HFF-Myc (cell line): Measurements from ENCODE around the gene CCNA2.

Source experiments
- DNase-seq: peaks from one replicate; pipeline ENCODE4 v3.0.0-alpha.2; 2011; ENCODE audit warnings: low read depth; ENCODE audit errors: extremely low read depth
- H3K4me3 ChIP-seq: replicated peaks from 2 replicates; pipeline ENCODE4 v1.5.1; 2011; ENCODE audit warnings: low read depth, mild to moderate bottlenecking, control low read depth, low read length
- TF ChIP-seq, protein P1 (sequence below): IDR thresholded peaks from 2 replicates; pipeline ENCODE4 v1.5.1; 2012; ENCODE audit warnings: mild to moderate bottlenecking, low read depth, low read length, control low read depth; ENCODE audit errors: missing control alignments

The CCNA2 gene

DNA sequence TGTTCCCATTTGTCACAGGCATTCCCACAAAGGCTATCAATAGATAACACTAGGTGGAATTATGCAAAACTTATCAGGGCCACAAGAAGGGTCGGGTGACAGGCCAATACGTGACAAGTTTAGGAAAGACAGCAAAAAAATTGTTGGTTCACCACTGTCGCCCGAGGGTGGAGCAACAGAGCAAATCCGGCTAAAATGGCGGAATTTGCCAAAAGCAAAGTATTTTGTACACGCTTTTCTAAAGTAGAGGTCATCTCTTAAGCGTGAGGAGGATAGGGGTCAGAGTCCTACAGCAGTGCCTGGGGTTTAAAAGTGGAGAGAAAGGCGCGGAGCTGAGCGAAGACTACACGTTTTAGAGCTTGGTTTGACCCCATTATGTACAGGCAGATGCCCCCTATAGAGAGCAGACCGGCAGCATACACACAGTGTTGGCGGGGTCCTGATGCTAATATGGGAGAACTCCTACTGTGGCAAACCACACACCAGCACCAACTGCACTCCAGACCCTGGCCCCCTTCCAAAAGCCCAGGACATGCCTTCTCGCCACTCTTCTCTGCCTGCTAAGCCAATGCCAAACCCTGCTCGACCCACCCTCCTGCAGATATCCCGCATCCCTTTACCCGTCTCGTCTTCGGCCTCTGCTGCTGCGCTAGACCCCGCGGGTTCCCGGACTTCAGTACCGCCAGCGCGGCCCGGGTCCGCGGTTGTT, 733 bp downstream of the CCNA2 start:
- peak overlapping the region; percentile 92 for H3K4me3 ChIP-seq
- TF ChIP-seq, protein P1, sequence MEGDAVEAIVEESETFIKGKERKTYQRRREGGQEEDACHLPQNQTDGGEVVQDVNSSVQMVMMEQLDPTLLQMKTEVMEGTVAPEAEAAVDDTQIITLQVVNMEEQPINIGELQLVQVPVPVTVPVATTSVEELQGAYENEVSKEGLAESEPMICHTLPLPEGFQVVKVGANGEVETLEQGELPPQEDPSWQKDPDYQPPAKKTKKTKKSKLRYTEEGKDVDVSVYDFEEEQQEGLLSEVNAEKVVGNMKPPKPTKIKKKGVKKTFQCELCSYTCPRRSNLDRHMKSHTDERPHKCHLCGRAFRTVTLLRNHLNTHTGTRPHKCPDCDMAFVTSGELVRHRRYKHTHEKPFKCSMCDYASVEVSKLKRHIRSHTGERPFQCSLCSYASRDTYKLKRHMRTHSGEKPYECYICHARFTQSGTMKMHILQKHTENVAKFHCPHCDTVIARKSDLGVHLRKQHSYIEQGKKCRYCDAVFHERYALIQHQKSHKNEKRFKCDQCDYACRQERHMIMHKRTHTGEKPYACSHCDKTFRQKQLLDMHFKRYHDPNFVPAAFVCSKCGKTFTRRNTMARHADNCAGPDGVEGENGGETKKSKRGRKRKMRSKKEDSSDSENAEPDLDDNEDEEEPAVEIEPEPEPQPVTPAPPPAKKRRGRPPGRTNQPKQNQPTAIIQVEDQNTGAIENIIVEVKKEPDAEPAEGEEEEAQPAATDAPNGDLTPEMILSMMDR = peak; percentile 7
- DNase-seq = no peak

- TF ChIP-seq, protein P1 = no peak
- no peak for DNase-seq
Measured at GRCh38 chr4:121822047-121822446, 1.6 kb downstream of the CCNA2 start.

GRCh38 chr4:121819216-121819965, 4.3 kb downstream of the CCNA2 start:
- TF ChIP-seq, protein P1 = no peak
- no peak overlapping the region for H3K4me3 ChIP-seq

More at GRCh38 chr4:121822047-121822446, 1.6 kb downstream of the CCNA2 start:
- peak overlapping the region; percentile 92 for H3K4me3 ChIP-seq

GRCh38 chr4:121818215-121818614, 5.5 kb downstream of the CCNA2 start:
- TF ChIP-seq, protein P1 = no peak
- no peak for DNase-seq
- no peak overlapping the region for H3K4me3 ChIP-seq

More at GRCh38 chr4:121819216-121819965, 4.3 kb downstream of the CCNA2 start:
- no peak for DNase-seq

DNA sequence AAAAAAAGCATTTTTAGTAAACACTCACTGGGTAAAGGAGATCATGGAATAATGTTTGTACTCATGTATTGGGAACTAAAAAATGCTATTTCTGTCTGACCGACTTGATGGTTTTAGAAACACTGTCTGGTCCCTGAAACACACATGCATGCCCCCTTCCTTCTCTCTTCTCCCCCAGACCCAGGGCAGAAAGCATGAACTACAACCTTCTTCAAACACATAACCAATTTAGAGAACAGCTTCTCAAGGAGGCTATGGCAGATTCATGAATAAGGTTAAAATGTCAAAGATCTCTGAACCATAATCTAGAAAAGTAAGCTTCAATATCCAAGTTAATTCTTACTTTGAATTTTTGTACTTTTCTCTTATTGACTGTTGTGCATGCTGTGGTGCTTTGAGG, 6.0 kb downstream of the CCNA2 start:
- TF ChIP-seq, protein P1 = no peak
- H3K4me3 ChIP-seq = no peak overlapping the region
- no peak for DNase-seq

DNA sequence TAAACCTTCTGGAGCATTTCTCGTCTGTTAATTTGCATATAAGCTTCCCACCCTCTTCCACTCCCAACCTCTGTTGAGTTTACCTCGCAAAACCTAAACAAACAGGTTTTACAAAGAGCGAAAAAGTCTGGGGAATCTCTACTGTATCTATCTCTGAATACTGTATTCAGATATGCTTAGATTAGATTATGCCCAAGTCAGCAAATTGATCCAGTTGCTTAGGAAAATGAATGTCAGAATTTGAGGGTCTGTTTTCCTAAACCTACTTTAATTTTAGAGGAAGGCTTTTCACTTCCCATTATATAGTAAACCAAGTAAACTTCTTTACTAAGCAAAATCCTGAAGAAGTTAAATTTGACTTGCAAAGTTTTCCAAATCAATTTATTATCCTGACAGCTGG, 6.7 kb downstream of the CCNA2 start:
- no peak for DNase-seq
- TF ChIP-seq, protein P1 = no peak
- no peak overlapping the region for H3K4me3 ChIP-seq
